ENCODE measurements around the gene PTPRG.

- TF ChIP-seq CTCF (IDR thresholded peaks at IDR 0.05; ENCODE audit: low read depth, low read length, missing input control): no peak
- TF ChIP-seq JUND (IDR thresholded peaks at IDR 0.05): no peak
- no peak for TF ChIP-seq ZBTB33 (IDR thresholded peaks at IDR 0.05)
- no peak for TF ChIP-seq RAD21 (IDR thresholded peaks at IDR 0.05)
- TF ChIP-seq, protein P1, sequence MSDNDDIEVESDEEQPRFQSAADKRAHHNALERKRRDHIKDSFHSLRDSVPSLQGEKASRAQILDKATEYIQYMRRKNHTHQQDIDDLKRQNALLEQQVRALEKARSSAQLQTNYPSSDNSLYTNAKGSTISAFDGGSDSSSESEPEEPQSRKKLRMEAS (IDR thresholded peaks at IDR 0.05): no peak
- no peak for TF ChIP-seq SP1 (IDR thresholded peaks at IDR 0.05)
- TF ChIP-seq, protein P2, sequence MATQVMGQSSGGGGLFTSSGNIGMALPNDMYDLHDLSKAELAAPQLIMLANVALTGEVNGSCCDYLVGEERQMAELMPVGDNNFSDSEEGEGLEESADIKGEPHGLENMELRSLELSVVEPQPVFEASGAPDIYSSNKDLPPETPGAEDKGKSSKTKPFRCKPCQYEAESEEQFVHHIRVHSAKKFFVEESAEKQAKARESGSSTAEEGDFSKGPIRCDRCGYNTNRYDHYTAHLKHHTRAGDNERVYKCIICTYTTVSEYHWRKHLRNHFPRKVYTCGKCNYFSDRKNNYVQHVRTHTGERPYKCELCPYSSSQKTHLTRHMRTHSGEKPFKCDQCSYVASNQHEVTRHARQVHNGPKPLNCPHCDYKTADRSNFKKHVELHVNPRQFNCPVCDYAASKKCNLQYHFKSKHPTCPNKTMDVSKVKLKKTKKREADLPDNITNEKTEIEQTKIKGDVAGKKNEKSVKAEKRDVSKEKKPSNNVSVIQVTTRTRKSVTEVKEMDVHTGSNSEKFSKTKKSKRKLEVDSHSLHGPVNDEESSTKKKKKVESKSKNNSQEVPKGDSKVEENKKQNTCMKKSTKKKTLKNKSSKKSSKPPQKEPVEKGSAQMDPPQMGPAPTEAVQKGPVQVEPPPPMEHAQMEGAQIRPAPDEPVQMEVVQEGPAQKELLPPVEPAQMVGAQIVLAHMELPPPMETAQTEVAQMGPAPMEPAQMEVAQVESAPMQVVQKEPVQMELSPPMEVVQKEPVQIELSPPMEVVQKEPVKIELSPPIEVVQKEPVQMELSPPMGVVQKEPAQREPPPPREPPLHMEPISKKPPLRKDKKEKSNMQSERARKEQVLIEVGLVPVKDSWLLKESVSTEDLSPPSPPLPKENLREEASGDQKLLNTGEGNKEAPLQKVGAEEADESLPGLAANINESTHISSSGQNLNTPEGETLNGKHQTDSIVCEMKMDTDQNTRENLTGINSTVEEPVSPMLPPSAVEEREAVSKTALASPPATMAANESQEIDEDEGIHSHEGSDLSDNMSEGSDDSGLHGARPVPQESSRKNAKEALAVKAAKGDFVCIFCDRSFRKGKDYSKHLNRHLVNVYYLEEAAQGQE (IDR thresholded peaks at IDR 0.05): no peak
- no peak for TF ChIP-seq TAF1 (conservative IDR thresholded peaks at IDR 0.05)
Observed at GRCh38 chr3:62329971-62330370, 768.6 kb downstream of the PTPRG start.

Measured in liver (tissue), 3 donors.